Naive thymus-derived CD8-positive, alpha-beta T cell (primary cell): ENCODE measurements around the gene C6orf163. TPM values are rescaled to one million over a fixed set of nuclear protein-coding genes. Genes with fewer than 3 reads are reported as not detected.

ENCODE experiments used
- ATAC-seq, 2 donors: fragments of 150-1000 bp; cut with Tn5 transposase in 1 of 2; sonication (Bioruptor Pico), chemical (Tn5 transposase) in 1 of 2; 1 replicate in 1 of 2; 2 replicates in 1 of 2; pipeline ENCODE4 v1.10.0; 2021; ENCODE audit warnings: mild to moderate bottlenecking in 2 of 2, moderate library complexity in 2 of 2
- POLR2A ChIA-PET: fragments of 350-600 bp; sonication (Branson Sonifier 250); formaldehyde crosslinking; loops from one replicate; lab custom pipeline; 2021; ENCODE audit warnings: antibody characterized with exemption; lab: Charles Lee
- DNase-seq, 10 donors: peaks; one replicate each; pipeline versions ENCODE4 v3.0.0 to v3.0.0-alpha.2; 2020 to 2022
- H3K27ac Mint-ChIP-seq, 10 donors: one replicate each; pipeline ENCODE4 v1.8.0; 2020 to 2022; ENCODE audit warnings: mild to moderate bottlenecking in 10 of 10, mixed read lengths in 10 of 10, moderate library complexity in 4 of 10, inconsistent platforms in 1 of 10
- H3K27me3 Mint-ChIP-seq, 5 donors: one replicate each; pipeline ENCODE4 v1.8.0; 2021 to 2022; ENCODE audit warnings: mixed read lengths in 5 of 5
- H3K36me3 Mint-ChIP-seq, 3 donors: one replicate each; pipeline ENCODE4 v1.8.0; 2020 to 2022; ENCODE audit warnings: mixed read lengths in 3 of 3, mild to moderate bottlenecking in 2 of 3, inconsistent platforms in 1 of 3
- H3K4me1 Mint-ChIP-seq, 4 donors: one replicate each; pipeline ENCODE4 v1.8.0; 2021 to 2022; ENCODE audit warnings: mixed read lengths in 4 of 4
- H3K4me3 Mint-ChIP-seq, 10 donors: one replicate each; pipeline ENCODE4 v1.8.0; 2020 to 2022; ENCODE audit warnings: mild to moderate bottlenecking in 10 of 10, mixed read lengths in 10 of 10, moderate library complexity in 6 of 10, inconsistent platforms in 1 of 10
- H3K9me3 Mint-ChIP-seq, 9 donors: one replicate each; pipeline ENCODE4 v1.8.0; 2020 to 2022; ENCODE audit warnings: mixed read lengths in 9 of 9, mild to moderate bottlenecking in 3 of 9, inconsistent platforms in 1 of 9, moderate library complexity in 1 of 9
- polyA plus RNA-seq, 3 donors: library from polyadenylated mRNA; unstranded; fragments of 300-500 nt; fragmentation: Illumina TruSeq; gene quantifications; one replicate each; pipeline ENCODE4 v1.2.3, GENCODE V29; 2021
- total RNA-seq, 8 experiments: library from RNA in 2 of 8; stranded (reverse) in 2 of 8; gene quantifications; one replicate each; pipeline ENCODE4 v1.2.3 and lab custom pipeline; 2021 to 2026

The C6orf163 gene
- total and polyA plus RNA-seq, 5 experiments from 2014 or later: 0.23 to 5.0 (median 0.51) TPM

GRCh38 chr6:87396595-87397392 is 52.2 kb downstream of the C6orf163 start:
- Mint-ChIP-seq H3K27me3 (no peaks in the 10 kb centered on the region), H3K36me3 (peaks cover 0 to 1% (median 0%) of the 10 kb centered on the region in 3 donors), H3K9me3 (no peaks in the 10 kb centered on the region), H3K27ac (no peak overlapping the region), H3K4me3 (no peak overlapping the region), H3K4me1 (peaks cover 0 to 5% (median 2%) of the 10 kb centered on the region in 4 donors)
- POLR2A ChIA-PET: no interaction called here
- DNase-seq (no peak), ATAC-seq (no peak)

DNA sequence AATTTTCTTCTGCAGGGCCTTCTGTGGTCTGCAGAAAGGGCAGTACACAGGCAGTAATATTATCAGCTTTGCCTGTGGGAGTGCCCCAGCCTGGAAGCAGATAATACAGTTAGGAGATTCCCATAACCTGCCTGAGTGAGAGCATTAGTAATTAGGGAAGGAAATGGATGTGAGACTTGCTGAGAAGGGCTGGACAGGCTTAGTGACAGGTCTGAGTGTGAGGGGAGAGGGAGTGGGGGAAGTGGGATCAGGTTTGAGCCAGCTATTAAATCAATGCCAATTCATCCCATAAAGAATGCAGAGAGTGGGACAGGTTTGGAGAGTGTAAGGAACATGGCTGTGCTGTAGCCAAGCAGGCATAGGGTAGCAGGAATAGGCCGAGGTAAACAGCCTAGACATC is 53.0 kb downstream of the C6orf163 start:
- DNase-seq (no peak), ATAC-seq (no peak)
- Mint-ChIP-seq H3K27ac (no peak overlapping the region), H3K4me1 (peaks cover 0 to 5% (median 2%) of the 10 kb centered on the region in 4 donors), H3K9me3 (no peaks in the 10 kb centered on the region), H3K36me3 (peaks cover 0 to 1% (median 0%) of the 10 kb centered on the region in 3 donors), H3K27me3 (no peaks in the 10 kb centered on the region), H3K4me3 (no peak overlapping the region)
- POLR2A ChIA-PET: no interaction called here

DNA sequence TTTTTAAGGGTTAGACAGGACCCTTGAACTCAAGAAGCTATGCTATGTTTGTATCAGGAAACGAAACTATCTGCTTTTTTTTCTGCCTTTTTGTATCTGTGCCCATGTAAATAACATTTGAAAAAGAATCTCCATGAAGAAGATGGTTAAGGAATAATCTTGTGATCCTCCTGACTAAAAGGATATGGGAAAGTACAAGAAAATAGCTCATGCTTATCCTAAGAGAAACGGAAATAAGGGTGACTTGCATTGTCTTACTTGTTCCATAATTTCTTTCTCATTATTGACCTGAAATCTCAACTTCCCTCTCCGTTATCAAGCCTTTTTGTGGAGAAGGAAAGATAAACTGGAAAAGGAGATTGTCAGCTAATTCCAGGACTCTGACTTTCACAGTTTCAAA is 57.2 kb downstream of the C6orf163 start:
- Mint-ChIP-seq H3K9me3 (no peaks in the 10 kb centered on the region), H3K27ac (no peak overlapping the region)
- POLR2A ChIA-PET: no interaction called here

GRCh38 chr6:87407561-87407900 is 62.9 kb downstream of the C6orf163 start:
- Mint-ChIP-seq H3K27ac (peak overlapping the region; percentile 48 to 91 (median 70)), H3K4me1 (peaks cover 4 to 9% (median 6%) of the 10 kb centered on the region in 4 donors), H3K36me3 (no peaks in the 10 kb centered on the region), H3K27me3 (peaks cover 11 to 28% (median 12%) of the 10 kb centered on the region in 5 donors), H3K4me3 (peak overlapping the region; percentile 81 to 93 (median 90)), H3K9me3 (no peaks in the 10 kb centered on the region)
- POLR2A ChIA-PET: interaction anchor here (0.9 to 1.5 kb wide), 4 partner anchors 65 to 1673 kb away, joined by 3 to 6 read pairs (median 4); partner anchors contain the start of genes ORC3, PNRC1, RARS2 and SLC35A1
- DNase-seq (no peak), ATAC-seq (no peak)

More for the DNA sequence above, 57.2 kb downstream of the C6orf163 start:
- Mint-ChIP-seq H3K36me3 (peaks cover 0 to 1% (median 0%) of the 10 kb centered on the region in 3 donors), H3K4me1 (peaks cover 0 to 2% (median 0%) of the 10 kb centered on the region in 4 donors), H3K27me3 (peaks cover 0 to 15% (median 10%) of the 10 kb centered on the region in 5 donors), H3K4me3 (no peak overlapping the region)
- ATAC-seq (no peak), DNase-seq (no peak)

GRCh38 chr6:87407901-87408720 is 63.5 kb downstream of the C6orf163 start, which contains the start of gene CFAP206:
Gene CFAP206, plus strand, starts transcription at chr6:87407972. Its CDS starts 1,868 bp downstream, at chr6:87409840.
- H3K36me3 Mint-ChIP-seq: no peaks in the 10 kb centered on the region
- H3K27me3 Mint-ChIP-seq: peaks cover 11 to 34% (median 13%) of the 10 kb centered on the region in 5 donors
- peaks cover 4 to 9% (median 6%) of the 10 kb centered on the region in 4 donors for H3K4me1 Mint-ChIP-seq
- peak within 1 kb of the TSS; percentile 58 to 92 (median 75) for H3K27ac Mint-ChIP-seq
- H3K9me3 Mint-ChIP-seq: no peaks in the 10 kb centered on the region
- DNase-seq (peak; percentile 71 to 92 (median 78)), ATAC-seq (peak; percentile 82 to 84)
- peak within 1 kb of the TSS; percentile 81 to 93 (median 90) for H3K4me3 Mint-ChIP-seq
- POLR2A ChIA-PET: interaction anchor here (0.9 to 1.5 kb wide), 4 partner anchors 65 to 1672 kb away, joined by 3 to 6 read pairs (median 4); partner anchors contain the start of genes ORC3, PNRC1, RARS2 and SLC35A1

DNA sequence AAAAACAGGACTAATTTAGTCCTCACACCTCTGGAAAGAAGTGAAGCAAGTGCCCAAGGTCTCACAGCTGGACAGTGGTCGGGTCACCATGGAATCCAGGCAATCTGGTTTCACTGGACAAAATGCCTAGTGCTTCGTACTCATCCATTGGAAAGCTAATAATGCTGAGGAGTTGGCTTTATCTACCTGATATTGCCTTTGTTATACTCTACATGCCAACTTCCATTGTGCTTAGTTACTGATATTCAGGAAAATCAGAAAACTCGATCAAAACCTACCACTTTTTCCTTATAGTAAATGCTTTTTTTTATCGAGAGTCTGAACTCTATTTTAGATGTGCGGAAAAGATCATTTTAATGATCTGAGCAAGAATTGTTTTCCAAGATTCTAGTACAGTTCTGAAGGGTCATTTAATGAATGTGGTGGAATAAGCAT is 64.1 kb downstream of the C6orf163 start:
- H3K4me3 Mint-ChIP-seq: peak overlapping the region; percentile 81 to 93 (median 90)
- H3K9me3 Mint-ChIP-seq: no peaks in the 10 kb centered on the region
- DNase-seq (no peak), ATAC-seq (no peak)
- POLR2A ChIA-PET: interaction anchor here (1.0 to 1.5 kb wide), 3 partner anchors 64 to 1672 kb away, joined by 4 to 6 read pairs (median 5); partner anchors contain the start of genes ORC3, PNRC1, RARS2 and SLC35A1
- peak overlapping the region; percentile 43 to 92 (median 72) for H3K27ac Mint-ChIP-seq
- H3K36me3 Mint-ChIP-seq: no peaks in the 10 kb centered on the region
- H3K27me3 Mint-ChIP-seq: peaks cover 11 to 36% (median 14%) of the 10 kb centered on the region in 5 donors
- H3K4me1 Mint-ChIP-seq: peaks cover 4 to 9% (median 6%) of the 10 kb centered on the region in 4 donors

Other genes starting within 250 kb of the C6orf163 start
- not detected for gene CGA, start 249.7 kb upstream of the C6orf163 start, total RNA-seq
- gene CGA, start 249.7 kb upstream of the C6orf163 start, polyA plus RNA-seq: not detected
- gene ZNF292, start 189.2 kb upstream of the C6orf163 start, total RNA-seq: 10 to 100 TPM; 74.0 to 87.7 TPM
- gene ZNF292, start 189.2 kb upstream of the C6orf163 start, polyA plus RNA-seq: 10 to 100 TPM; 22.4 to 24.0 (median 23.3) TPM
- gene SMIM8, start 22.2 kb upstream of the C6orf163 start, total RNA-seq: 10 to 100 TPM; 13.2 to 15.2 TPM
- gene SMIM8, start 22.2 kb upstream of the C6orf163 start, polyA plus RNA-seq: 10 to 100 TPM; 12.2 to 17.8 (median 14.9) TPM
- not detected for gene GJB7, start 15.5 kb upstream of the C6orf163 start, total RNA-seq
- gene GJB7, start 15.5 kb upstream of the C6orf163 start, polyA plus RNA-seq: not detected
- not detected for gene CFAP206, start 63.2 kb downstream of the C6orf163 start, total RNA-seq
- gene CFAP206, start 63.2 kb downstream of the C6orf163 start, polyA plus RNA-seq: under 1 TPM in 1 of 3 donors, not detected in 2; 0.07 TPM
- 10 to 100 TPM; 21.5 to 22.3 TPM for gene SLC35A1, start 128.2 kb downstream of the C6orf163 start, total RNA-seq
- gene SLC35A1, start 128.2 kb downstream of the C6orf163 start, polyA plus RNA-seq: 10 to 100 TPM; 21.3 to 27.7 (median 22.8) TPM
- 10 to 100 TPM; 37.8 to 40.6 TPM for gene RARS2, start 245.2 kb downstream of the C6orf163 start, total RNA-seq
- gene RARS2, start 245.2 kb downstream of the C6orf163 start, polyA plus RNA-seq: 10 to 100 TPM; 17.3 to 29.1 (median 27.1) TPM
- 10 to 100 TPM; 30.9 to 31.4 TPM for gene ORC3, start 245.3 kb downstream of the C6orf163 start, total RNA-seq
- 10 to 100 TPM; 33.8 to 37.7 (median 36.7) TPM for gene ORC3, start 245.3 kb downstream of the C6orf163 start, polyA plus RNA-seq